Activated CD8-positive, alpha-beta memory T cell treated with anti-CD3 and anti-CD28 coated beads, Interleukin-2, amount 10 ng/mL, durations not matched to agents 7 days and 5 days (primary cell): Measurements from ENCODE around the gene CHI3L2. TPM values are rescaled to one million over a fixed set of nuclear protein-coding genes. Genes with fewer than 3 reads are reported as not detected.

Source experiments
- ATAC-seq: fragments of 150-1000 bp; cut with Tn5 transposase; one replicate; pipeline ENCODE4 v1.10.0; 2021; ENCODE audit warnings: moderate library complexity
- CTCF ChIA-PET: fragments of 350-600 bp; sonication (Branson Sonifier 250); formaldehyde crosslinking; loops from one replicate; lab custom pipeline; 2021; ENCODE audit warnings: antibody characterized with exemption; lab: Charles Lee
- DNase-seq: peaks from one replicate; pipeline ENCODE4 v3.0.0-alpha.2; 2020
- H3K27ac Mint-ChIP-seq: one replicate; pipeline ENCODE4 v1.8.0; 2021; ENCODE audit warnings: mild to moderate bottlenecking, mixed read lengths
- H3K27me3 Mint-ChIP-seq: one replicate; pipeline ENCODE4 v1.8.0; 2021; ENCODE audit warnings: mixed read lengths
- H3K36me3 Mint-ChIP-seq: one replicate; pipeline ENCODE4 v1.8.0; 2021; ENCODE audit warnings: mild to moderate bottlenecking, mixed read lengths
- H3K4me1 Mint-ChIP-seq: one replicate; pipeline ENCODE4 v1.8.0; 2021; ENCODE audit warnings: mixed read lengths
- H3K4me3 Mint-ChIP-seq: one replicate; pipeline ENCODE4 v1.8.0; 2021; ENCODE audit warnings: mild to moderate bottlenecking, moderate library complexity, mixed read lengths
- H3K9me3 Mint-ChIP-seq: one replicate; pipeline ENCODE4 v1.8.0; 2022; ENCODE audit warnings: low read depth, mixed read lengths
- total RNA-seq, 2 experiments: library from RNA; stranded (reverse); gene quantifications; one replicate each; pipeline ENCODE4 v1.2.3, GENCODE V29; 2021

CHI3L2 gene
- total RNA-seq, 2 experiments from 2014 or later = 6.7 to 13.0 TPM

DNA sequence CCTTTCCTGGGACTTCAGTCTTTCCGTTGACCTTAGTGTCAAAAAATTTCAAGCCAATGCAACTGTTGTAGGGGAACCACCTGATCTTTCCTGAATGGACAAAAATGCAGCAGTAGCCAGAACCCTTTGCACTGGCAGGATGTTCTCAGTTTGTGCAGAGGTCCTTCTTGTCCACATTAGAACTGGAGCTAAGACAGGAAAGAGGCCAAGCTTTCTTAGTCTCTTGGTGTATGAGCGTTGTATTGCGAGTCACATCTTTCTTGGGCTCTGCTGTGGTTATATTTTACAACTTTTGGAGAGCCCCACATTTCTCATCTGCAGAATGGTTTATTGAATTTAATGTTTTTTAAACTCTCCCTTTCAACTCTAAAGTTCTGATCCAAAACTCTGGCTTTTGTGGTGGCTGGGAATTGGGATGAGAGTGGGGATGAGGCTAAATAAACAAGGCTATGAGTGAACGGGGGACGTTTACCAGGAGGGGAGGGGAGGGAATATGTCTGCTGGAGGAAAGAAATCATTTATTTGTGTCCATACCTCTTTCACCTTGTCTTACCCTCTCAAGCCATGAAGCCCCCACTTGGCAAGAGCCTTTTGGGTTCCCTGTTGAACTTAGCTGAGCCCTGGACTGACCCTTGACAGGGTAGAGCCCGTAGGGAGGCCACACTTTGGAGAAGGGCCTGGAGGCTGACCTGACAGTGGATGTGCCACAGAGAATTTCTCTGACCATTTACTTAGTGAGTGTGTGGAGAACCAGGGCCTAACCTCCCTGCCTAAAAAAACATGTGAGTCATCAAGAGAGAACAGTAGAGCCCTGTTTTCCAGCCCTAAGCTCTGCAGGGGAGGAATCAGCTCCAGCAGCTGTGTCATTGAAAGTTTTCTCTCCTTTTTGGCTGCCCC, 586 bp downstream of the CHI3L2 start:
- no peaks in the 10 kb centered on the region for H3K9me3 Mint-ChIP-seq
- H3K4me3 Mint-ChIP-seq = no peak overlapping the region
- H3K27ac Mint-ChIP-seq = no peak overlapping the region
- ATAC-seq (no peak), DNase-seq (no peak)
- H3K4me1 Mint-ChIP-seq = peaks cover 60% of the 10 kb centered on the region
- H3K27me3 Mint-ChIP-seq = no peaks in the 10 kb centered on the region
- H3K36me3 Mint-ChIP-seq = peaks cover 2% of the 10 kb centered on the region
- CTCF ChIA-PET = interaction anchor here (0.7 to 20.1 kb wide), 7 partner anchors 13 to 279 kb away, joined by 3 to 392 read pairs (median 3); partner anchors contain the start of gene DENND2D

- H3K27me3 Mint-ChIP-seq = no peaks in the 10 kb centered on the region
- DNase-seq (no peak), ATAC-seq (no peak)
- peaks cover 2% of the 10 kb centered on the region for H3K36me3 Mint-ChIP-seq
- no peak overlapping the region for H3K4me3 Mint-ChIP-seq
- H3K27ac Mint-ChIP-seq = no peak overlapping the region
- peaks cover 55% of the 10 kb centered on the region for H3K4me1 Mint-ChIP-seq
- no peaks in the 10 kb centered on the region for H3K9me3 Mint-ChIP-seq
- CTCF ChIA-PET = interaction anchor here (0.7 to 20.1 kb wide), 5 partner anchors 13 to 198 kb away, joined by 3 to 392 read pairs (median 3); partner anchors contain the start of gene DENND2D
Measured at GRCh38 chr1:111228748-111229126, 1.2 kb downstream of the CHI3L2 start.

GRCh38 chr1:111232134-111232533, 4.6 kb downstream of the CHI3L2 start:
- DNase-seq (no peak), ATAC-seq (no peak)
- Mint-ChIP-seq H3K9me3 (no peaks in the 10 kb centered on the region), H3K36me3 (peaks cover 7% of the 10 kb centered on the region), H3K27me3 (no peaks in the 10 kb centered on the region), H3K4me3 (no peak overlapping the region), H3K4me1 (peaks cover 32% of the 10 kb centered on the region), H3K27ac (no peak overlapping the region)
- CTCF ChIA-PET = interaction anchor here (0.6 to 20.1 kb wide), 3 partner anchors 8 to 168 kb away, joined by 3 to 392 read pairs (median 14); partner anchors contain the start of gene DENND2D

- peaks cover 11% of the 10 kb centered on the region for H3K4me1 Mint-ChIP-seq
- no peak for ATAC-seq
- no peak overlapping the region for H3K27ac Mint-ChIP-seq
- H3K27me3 Mint-ChIP-seq = no peaks in the 10 kb centered on the region
- no peak overlapping the region for H3K4me3 Mint-ChIP-seq
- no peaks in the 10 kb centered on the region for H3K9me3 Mint-ChIP-seq
- no peak for DNase-seq
- peaks cover 11% of the 10 kb centered on the region for H3K36me3 Mint-ChIP-seq
- CTCF ChIA-PET = interaction anchor here (1.0 to 3.1 kb wide), 2 partner anchors 8 to 11 kb away, joined by 3 to 11 read pairs; no protein-coding TSS in a partner anchor
Measured at GRCh38 chr1:111234258-111234657, 6.7 kb downstream of the CHI3L2 start.

GRCh38 chr1:111234866-111235265, 7.4 kb downstream of the CHI3L2 start:
- Mint-ChIP-seq H3K36me3 (peaks cover 12% of the 10 kb centered on the region), H3K4me3 (no peak overlapping the region), H3K4me1 (peaks cover 8% of the 10 kb centered on the region), H3K27me3 (no peaks in the 10 kb centered on the region), H3K9me3 (no peaks in the 10 kb centered on the region), H3K27ac (no peak overlapping the region)
- ATAC-seq (no peak), DNase-seq (no peak)
- CTCF ChIA-PET = interaction anchor here (1.0 to 3.1 kb wide), 3 partner anchors 9 to 12 kb away, joined by 3 to 11 read pairs (median 3); no protein-coding TSS in a partner anchor

- H3K4me1 Mint-ChIP-seq = peaks cover 2% of the 10 kb centered on the region
- H3K27ac Mint-ChIP-seq = no peak overlapping the region
- DNase-seq = no peak
- no peaks in the 10 kb centered on the region for H3K9me3 Mint-ChIP-seq
- no peak overlapping the region for H3K4me3 Mint-ChIP-seq
- peaks cover 14% of the 10 kb centered on the region for H3K36me3 Mint-ChIP-seq
- H3K27me3 Mint-ChIP-seq = no peaks in the 10 kb centered on the region
- ATAC-seq = no peak
- CTCF ChIA-PET = interaction anchor here (1.2 to 3.1 kb wide), 2 partner anchors 13 to 147 kb away, joined by 3 to 11 read pairs; no protein-coding TSS in a partner anchor
Measured at GRCh38 chr1:111236379-111236778, 8.9 kb downstream of the CHI3L2 start.

- Mint-ChIP-seq H3K27me3 (no peaks in the 10 kb centered on the region), H3K4me1 (peaks cover 2% of the 10 kb centered on the region), H3K9me3 (no peaks in the 10 kb centered on the region), H3K36me3 (peaks cover 15% of the 10 kb centered on the region), H3K4me3 (no peak overlapping the region), H3K27ac (no peak overlapping the region)
- CTCF ChIA-PET = interaction anchor here (1.2 to 3.1 kb wide), 2 partner anchors 14 to 146 kb away, joined by 3 to 11 read pairs; no protein-coding TSS in a partner anchor
- no peak for ATAC-seq
- DNase-seq = no peak
Measured at GRCh38 chr1:111236806-111237205, 9.3 kb downstream of the CHI3L2 start.

GRCh38 chr1:111238056-111238795, 10.7 kb downstream of the CHI3L2 start:
- H3K9me3 Mint-ChIP-seq = no peaks in the 10 kb centered on the region
- H3K36me3 Mint-ChIP-seq = peaks cover 15% of the 10 kb centered on the region
- no peaks in the 10 kb centered on the region for H3K4me1 Mint-ChIP-seq
- no peak overlapping the region for H3K4me3 Mint-ChIP-seq
- no peaks in the 10 kb centered on the region for H3K27me3 Mint-ChIP-seq
- H3K27ac Mint-ChIP-seq = no peak overlapping the region
- ATAC-seq (no peak), DNase-seq (no peak)
- CTCF ChIA-PET = no interaction called here

GRCh38 chr1:111241797-111242196, 14.3 kb downstream of the CHI3L2 start:
- no peak for ATAC-seq
- H3K27ac Mint-ChIP-seq = no peak overlapping the region
- peaks cover 12% of the 10 kb centered on the region for H3K36me3 Mint-ChIP-seq
- no peaks in the 10 kb centered on the region for H3K27me3 Mint-ChIP-seq
- no peak overlapping the region for H3K4me3 Mint-ChIP-seq
- no peaks in the 10 kb centered on the region for H3K9me3 Mint-ChIP-seq
- H3K4me1 Mint-ChIP-seq = no peaks in the 10 kb centered on the region
- DNase-seq = no peak
- CTCF ChIA-PET = interaction anchor here (0.9 to 1.0 kb wide), 2 partner anchors 19 to 211 kb away, joined by 3 read pairs; no protein-coding TSS in a partner anchor

GRCh38 chr1:111242805-111243523, 15.5 kb downstream of the CHI3L2 start:
- Mint-ChIP-seq H3K4me1 (no peaks in the 10 kb centered on the region), H3K4me3 (no peak overlapping the region), H3K36me3 (peaks cover 11% of the 10 kb centered on the region), H3K9me3 (no peaks in the 10 kb centered on the region), H3K27ac (no peak overlapping the region), H3K27me3 (no peaks in the 10 kb centered on the region)
- ATAC-seq (no peak), DNase-seq (no peak)
- CTCF ChIA-PET = interaction anchor here (1.0 kb wide), 1 partner anchor 20 kb away, joined by 3 read pairs; no protein-coding TSS in a partner anchor

DNA sequence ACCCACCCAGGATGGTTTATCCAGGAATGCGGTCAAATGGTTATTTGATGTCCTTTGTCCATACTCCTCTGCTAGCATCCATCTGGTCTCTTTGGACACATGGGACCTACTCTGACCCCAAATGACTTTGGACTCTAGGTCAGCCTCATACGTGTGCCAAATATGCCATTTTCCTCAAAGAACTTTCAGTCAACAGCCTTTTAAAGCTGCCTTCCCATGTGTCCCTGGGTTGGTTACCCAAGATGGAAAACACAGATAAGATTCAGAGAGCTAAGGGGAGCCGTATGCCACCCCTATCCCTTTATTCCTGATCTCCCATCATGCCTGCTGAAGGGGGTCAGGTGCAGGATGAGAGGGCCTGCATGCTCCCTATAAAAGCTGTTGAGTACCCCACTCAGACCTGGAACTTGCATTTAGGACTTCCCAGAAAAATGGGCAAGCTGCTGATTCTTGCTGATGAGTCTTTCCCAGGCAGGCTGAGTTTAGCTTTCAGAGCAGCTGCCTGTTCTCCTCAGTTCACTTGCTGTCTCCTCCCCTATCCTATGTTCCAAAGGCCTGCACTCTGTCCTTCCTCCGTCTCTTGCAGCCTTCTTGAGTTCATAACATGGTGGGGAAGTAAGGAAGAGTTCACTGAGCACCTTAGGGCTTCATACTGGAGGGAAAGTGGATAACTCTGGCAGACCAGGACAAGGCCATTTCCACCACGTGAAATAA, 19.8 kb downstream of the CHI3L2 start:
- H3K27me3 Mint-ChIP-seq = no peaks in the 10 kb centered on the region
- no peaks in the 10 kb centered on the region for H3K36me3 Mint-ChIP-seq
- ATAC-seq (no peak), DNase-seq (no peak)
- no peak overlapping the region for H3K4me3 Mint-ChIP-seq
- no peak overlapping the region for H3K27ac Mint-ChIP-seq
- H3K4me1 Mint-ChIP-seq = peaks cover 7% of the 10 kb centered on the region
- H3K9me3 Mint-ChIP-seq = no peaks in the 10 kb centered on the region
- CTCF ChIA-PET = interaction anchor here (0.7 kb wide), 1 partner anchor 21 kb away, joined by 3 read pairs; no protein-coding TSS in a partner anchor

DNA sequence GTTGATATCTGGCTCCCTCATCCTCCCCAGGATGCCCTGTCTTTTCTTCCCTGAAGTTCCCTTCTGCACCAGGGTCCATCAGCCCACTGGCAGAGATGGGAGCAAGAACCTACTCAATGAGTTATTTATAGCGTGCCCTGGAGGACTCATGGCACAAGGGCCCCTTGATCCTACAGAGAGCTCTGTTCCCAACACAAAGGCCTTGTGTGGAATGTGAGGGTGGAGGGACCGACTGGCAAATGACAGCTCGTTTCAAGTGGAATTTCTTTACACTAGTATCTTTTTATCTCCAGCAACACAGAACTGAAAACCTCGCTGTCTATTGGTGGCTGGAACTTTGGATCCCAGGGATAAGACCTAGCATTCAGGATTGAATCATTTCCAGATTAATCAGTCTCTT, 22.4 kb downstream of the CHI3L2 start:
- H3K9me3 Mint-ChIP-seq = no peaks in the 10 kb centered on the region
- H3K4me1 Mint-ChIP-seq = peaks cover 7% of the 10 kb centered on the region
- CTCF ChIA-PET = no interaction called here
- H3K36me3 Mint-ChIP-seq = no peaks in the 10 kb centered on the region
- H3K27ac Mint-ChIP-seq = no peak overlapping the region
- DNase-seq = no peak
- ATAC-seq = no peak
- no peak overlapping the region for H3K4me3 Mint-ChIP-seq
- H3K27me3 Mint-ChIP-seq = no peaks in the 10 kb centered on the region
